Medulla oblongata (tissue), 1 donor: Measurements from ENCODE around the gene MATN4.
"Not testable (repeated sequence)": the region's sequence is repeated elsewhere in the genome, so short reads cannot be mapped to it uniquely, and the experiment has no call there.

Experiments
- DNase-seq: peaks from one replicate; pipeline ENCODE4 v3.0.0-alpha.2; 2015; ENCODE audit errors: extremely low spot score

MATN4 gene, protein sequence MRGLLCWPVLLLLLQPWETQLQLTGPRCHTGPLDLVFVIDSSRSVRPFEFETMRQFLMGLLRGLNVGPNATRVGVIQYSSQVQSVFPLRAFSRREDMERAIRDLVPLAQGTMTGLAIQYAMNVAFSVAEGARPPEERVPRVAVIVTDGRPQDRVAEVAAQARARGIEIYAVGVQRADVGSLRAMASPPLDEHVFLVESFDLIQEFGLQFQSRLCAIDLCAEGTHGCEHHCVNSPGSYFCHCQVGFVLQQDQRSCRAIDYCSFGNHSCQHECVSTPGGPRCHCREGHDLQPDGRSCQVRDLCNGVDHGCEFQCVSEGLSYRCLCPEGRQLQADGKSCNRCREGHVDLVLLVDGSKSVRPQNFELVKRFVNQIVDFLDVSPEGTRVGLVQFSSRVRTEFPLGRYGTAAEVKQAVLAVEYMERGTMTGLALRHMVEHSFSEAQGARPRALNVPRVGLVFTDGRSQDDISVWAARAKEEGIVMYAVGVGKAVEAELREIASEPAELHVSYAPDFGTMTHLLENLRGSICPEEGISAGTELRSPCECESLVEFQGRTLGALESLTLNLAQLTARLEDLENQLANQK

DNA sequence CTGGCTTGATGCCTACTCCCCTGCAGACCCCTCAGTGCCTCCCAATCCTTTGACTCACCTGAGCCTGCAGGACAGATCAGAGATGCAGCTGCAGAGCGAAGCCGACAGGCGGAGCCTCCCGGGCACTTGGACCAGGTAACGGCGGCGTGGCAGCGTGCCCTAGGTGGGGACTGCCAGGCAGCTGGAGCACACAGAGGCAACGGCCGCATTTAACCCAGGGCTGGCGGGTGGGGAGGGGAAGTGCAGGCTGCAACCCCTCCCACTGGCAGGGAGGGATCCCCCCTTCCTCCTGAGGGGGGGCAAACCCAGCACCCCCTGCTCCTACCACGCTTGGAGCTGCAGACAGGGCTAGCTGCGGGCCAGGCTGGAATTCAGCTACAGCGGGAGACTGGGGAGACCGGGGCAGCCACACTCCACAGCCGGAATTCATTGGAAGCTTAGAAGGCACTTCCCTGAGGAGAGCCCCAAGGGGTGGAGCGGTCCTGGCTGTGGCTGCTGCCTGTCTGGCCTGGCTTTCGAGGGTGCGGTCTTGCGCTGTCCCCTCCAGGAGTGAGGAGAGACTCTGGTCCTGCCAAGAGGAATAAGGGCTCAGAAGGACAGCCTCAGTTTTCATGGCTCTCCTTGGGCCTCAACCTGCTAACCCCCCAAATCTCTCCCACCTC, at the start of gene MATN4:
Gene MATN4 (minus strand): TSS at position 183 of the 662 bp plus-strand sequence. CDS start 2,717 bp downstream, outside the sequence.
- no peak for DNase-seq

DNA sequence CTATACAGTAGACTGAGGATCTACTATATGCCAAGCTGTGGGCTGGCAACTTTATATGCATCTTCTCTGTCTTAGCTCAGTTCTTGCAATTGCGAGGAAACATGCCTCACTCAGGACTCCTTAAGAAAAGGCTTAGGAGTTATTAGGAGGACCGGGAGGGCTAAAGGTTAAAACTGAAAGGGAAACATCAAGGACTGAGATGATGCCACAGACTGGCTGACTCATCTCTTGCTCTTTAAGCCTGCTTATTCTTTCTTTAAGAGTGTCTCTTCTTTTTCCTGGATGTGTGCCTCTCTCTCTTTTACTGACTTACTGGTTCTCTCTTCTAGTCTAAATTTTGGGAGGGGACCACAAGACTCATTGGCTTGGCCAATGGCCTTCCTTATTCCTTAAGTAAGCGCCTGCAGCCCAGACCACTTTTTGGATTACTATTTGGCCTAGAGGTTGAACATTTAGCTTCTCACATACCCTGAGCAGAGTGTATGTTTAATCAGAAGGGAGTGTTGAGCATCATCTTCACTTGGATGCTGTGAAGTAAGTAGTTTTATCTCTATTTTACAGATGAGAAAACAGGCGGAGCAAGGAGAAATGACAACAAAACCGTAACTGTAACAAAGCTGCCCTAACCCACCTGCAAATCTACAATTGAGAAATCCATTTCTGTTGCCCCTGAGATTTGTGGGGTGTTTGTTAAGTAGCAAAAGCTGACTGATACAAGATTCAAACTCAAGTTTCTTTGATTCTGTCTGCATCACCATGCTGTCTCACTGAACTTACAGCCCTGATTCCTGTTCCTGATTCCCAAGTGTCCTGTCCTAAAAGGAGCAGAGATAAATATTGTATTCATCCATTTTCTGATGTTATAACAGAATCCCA, 47.3 kb upstream of the MATN4 start:
- no peak for DNase-seq

DNA sequence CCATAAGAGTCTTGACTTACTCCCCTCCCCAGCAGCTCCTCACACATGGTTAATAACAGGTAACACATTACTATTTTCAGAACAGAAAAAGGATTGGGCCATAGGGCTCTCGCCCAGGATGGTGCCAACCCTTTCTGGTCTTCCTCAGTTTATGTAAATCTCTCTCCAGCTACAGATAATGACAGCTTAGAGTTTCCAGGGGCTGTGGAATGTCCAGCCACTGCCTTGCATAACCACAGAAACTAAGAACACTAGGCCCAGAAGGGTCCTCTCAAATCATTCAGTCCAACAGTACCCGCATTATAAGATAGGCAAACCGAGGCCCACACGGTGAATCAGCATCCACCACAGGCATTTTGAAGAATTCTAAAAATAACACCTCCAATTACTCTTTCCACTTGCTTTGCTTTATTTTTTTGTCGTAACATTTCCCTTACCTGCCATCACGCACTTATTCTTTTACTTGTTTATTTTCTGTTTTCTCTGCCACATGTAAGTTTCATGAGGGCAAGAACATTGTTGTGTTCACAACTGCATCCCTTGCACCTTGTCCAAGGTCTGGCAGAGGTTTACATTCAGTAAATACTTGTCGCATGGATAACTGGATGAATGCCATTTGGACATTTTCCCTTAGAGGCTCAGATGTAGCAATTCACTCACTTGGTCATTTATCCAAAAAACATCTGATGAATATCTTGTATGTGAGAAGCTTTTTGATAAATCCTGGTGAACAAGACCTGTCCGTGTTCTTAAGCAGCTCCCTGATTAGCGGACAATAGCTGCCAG, 46.5 kb upstream of the MATN4 start:
- no peak for DNase-seq

DNA sequence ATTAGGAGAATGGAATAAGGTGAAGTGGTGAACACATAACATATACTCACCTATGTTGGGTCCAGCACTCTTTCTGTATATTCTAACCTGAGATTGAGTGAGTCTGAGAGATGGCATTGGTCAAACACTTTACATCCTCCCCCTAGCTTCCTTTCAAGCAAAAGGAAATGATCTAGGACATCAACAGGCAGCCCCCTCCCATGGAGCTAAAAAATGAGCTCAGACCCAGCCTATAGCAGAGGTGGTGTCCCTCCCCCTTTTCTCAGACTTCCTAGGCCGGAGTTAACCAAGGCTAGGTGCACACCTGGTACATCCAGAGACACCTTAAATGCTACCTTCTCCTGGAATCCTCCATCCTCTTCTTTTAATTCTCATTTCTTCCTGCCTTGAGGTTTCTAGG, 45.6 kb upstream of the MATN4 start:
- DNase-seq, result no peak

DNA sequence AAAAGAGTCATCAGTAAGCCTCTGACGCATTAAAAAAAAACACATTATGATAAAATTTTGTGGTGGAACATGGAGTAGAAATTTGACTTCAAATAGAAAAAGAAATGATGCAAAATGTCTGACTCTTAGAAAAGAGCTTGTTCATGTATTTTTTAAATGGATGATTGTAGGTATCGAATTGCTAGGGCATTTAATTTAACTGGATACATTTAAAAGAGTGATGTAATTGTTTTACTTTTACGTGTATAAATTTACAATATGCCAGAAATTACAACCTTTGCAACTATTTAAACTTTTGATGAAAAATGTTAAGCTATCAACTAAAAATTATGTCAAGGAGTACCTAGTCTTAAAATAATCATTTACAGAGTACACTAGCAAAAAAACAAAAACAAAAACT, 44.6 kb upstream of the MATN4 start:
- DNase-seq, result no peak

DNA sequence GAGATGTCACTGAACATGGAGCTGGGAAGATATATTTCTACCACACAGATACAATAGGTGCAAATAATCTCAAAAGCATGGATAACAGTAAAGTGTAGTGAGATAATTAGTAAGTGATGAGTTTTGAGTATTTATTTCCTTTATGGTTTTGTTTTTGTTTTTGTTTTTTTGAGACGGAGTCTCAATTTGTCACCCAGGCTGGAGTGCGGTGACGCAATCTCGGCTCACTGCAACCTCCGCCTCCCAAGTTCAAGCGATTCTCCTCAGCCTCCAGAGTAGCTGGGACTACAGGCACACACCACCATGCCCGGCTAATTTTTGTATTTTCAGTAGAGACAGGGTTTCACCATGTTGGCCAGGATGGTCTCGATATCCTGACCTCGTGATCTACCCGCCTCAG, 42.7 kb upstream of the MATN4 start:
- not testable (repeated sequence) for DNase-seq

DNA sequence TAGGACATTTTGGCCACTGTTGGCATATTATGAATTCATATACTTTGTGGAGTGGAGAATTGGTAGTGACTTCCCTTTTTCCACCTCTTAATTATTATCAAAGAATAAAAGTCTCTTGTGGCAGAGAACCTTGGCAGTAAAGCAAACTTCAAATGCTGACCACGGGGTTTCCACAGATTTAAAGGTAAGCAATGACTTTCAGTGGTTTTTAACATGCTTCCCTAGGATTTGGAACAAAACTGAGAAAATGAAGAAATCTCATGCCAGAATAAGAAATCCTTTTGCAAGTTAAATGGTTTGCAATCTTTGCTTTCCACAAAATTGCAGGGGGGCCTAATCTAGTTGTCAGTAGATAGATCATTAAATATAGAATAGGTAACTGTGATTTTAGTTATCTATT, 42.1 kb upstream of the MATN4 start:
- no peak for DNase-seq

DNA sequence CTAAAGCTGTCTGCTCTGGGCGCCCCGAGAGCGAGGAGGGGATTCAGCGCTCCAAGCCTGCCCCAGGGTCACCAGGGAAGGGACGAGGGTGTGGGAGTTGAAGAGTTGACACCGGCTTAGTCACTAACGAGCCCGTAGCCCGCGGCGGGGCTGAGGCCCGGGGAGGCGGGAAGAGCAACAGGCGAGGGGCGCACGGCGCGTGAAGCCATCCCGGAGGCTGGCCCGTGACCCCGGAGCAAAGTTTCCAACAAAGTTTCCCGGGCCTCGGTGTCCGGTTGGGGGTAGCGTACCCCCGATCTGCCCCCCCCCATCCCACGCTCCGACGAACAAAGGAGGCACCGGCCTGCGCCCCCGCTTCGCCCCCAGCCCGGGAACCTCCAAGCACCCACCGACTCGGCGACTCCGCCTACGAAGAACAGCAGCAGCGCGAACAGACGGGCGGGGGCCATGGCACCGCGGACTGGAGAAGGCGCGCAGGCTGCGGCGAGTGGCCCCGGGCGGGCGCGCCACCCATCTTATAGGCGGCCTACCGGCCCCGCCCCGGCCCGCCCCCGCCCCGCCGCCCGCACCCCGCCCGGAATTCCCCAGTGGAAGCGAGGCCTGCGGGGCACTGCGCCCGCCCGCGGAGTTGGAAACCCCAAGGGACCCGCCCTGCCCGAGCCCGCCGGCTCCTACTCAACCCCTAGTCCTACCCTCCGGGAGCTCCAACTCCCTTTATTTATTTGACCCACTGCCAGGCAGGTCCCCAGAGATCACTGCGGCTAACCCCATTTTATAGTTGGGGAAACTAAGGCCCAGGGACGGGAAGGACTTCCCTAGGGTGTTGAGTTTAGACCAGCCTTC, 40.1 kb upstream of the MATN4 start, which contains the start of gene SDC4:
Gene SDC4 (minus strand): TSS at position 489 of the 843 bp plus-strand sequence. CDS start 40 bp downstream, at position 449.
- DNase-seq, result no peak

DNA sequence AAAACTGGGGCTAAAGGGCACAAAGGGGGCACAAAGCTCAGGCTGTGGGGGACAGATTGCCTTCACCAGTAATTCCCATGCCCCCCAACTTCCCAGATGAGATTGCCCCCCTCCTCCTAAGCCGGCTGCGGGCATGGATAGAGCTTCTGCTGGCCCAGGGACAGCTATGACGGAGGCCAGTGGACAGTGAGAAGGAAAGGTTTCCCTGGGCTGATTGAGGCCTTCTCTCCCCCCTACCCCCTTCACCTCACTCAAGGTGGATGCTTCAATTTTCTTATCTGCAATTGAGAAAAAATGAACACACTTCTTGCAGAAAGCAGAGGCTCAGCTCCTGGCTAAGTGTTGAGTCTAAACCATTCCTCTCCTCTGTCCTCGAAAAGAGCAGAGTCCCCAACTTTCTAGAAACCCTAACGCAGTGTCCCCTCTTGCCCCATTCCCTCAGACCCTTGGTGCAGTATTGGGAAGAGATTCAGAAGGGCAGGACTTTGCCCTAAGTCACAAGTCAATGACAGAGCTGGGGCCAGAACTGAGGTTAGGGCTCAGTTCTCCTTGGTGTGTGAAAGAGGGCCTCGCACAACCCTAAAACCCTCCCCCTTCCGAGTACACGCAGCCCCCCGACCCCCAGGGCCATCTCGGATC, 39.3 kb upstream of the MATN4 start:
- no peak for DNase-seq

DNA sequence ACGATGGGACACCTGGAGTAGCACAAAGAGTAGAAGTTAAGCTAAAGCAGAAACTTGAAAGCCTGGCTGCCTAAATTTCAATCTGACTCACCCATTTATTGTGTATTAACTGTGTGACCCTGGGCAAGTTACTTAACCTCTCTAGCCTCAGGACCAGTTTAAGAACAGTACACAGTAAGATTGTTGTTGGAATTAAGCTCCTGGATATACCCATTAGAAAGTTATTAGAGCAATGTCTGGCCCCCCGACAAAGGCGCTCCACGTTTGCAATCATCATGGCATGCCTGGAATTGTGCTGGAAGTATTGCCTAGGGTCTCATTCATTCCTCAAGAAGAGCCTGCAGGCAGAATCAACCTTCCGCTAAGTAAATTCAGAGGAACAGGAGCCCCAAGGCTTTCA, 38.8 kb upstream of the MATN4 start:
- no peak for DNase-seq

DNA sequence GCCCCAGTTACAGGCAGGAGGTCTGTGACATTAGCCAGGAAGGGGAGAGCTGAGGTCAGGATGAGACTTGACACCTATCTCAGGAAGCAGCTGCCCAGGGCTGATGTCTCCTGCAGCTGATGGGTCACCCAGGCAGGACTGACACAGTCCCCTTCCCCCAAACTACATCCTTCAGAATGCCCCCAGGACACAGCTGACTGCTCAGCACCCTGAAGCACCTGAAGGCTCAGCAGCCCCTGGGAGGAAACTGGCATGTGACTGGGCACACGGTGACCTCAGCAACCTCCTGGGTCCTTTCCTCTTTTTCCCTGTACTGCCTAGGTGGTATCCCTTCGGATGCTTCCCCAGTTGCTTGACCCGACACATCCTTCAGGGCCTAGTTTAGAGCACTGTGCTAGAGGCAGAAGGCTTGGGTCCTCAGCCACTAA, 38.2 kb upstream of the MATN4 start:
- DNase-seq, result no peak

DNA sequence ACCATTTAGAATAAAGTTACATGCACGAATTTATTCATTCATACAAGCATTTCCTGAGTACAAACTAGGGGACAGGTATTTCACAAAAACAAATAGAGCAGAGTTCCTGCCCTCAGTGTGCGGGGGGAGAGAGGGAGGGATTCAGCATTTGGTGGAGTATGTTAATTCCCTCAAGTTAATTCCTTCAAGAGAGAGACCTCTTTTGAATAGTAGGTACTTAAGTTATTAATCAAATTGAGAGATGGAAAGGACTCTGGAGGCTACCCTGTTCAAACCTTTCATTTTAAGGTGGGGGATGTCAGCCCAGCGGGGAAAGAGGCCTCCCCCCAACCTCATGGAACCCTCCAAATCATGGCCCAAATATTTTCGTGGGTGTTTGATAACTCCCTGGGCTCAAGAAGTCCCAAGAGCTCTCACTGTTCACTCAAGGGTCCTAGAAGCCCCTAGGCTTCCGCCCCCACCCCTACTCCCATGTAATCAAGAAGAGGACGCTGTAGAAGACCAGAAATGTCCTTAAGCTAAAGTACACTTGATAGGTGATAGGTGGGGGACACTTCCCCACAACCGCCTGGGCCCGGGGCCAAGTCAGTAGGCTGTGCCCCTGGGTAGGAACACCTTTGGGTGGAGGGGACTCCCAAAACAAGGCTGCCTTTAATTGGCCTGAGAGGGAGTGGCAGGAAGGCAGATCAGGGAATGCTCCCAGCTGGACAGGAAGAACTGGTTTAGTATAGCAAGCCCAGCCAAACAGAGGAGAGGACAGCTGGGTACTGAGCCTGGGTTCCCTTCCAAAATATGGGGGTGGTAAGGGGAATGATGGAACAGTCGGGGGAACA, 37.2 kb upstream of the MATN4 start:
- no peak for DNase-seq

DNA sequence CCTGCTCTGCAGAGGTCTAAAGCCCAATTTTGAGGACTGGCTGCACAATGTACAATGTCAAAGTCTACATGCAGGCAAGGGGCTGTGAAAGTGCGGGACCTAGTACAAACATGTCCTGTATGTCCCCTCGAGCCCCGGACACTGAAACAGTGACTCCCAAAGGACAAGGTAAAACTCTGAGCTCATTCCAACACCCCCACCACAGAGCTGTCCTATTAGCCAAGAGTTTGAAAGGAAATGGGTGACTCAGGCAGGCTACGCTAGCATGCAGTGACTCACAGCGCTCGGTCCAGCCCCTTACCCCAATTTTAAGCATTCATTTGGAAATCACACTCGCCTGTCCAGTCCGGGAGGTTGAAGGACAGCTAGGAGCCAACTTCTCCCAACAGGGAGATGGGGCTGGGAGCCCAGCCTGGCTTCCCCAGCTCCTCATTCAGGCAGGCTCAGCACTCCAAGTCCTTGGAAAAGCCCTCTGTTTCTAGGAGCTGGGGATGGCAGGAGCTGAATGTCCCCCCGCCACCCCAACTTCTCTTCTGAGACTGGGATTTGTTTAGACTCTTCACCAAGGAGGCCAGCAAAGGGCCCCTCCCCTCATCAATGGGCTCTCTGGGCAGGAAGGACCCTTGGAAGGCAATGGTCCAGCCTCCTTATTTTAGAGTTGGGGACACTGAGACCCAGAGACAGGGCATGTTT, 36.2 kb upstream of the MATN4 start:
- peak; percentile 74 for DNase-seq

DNA sequence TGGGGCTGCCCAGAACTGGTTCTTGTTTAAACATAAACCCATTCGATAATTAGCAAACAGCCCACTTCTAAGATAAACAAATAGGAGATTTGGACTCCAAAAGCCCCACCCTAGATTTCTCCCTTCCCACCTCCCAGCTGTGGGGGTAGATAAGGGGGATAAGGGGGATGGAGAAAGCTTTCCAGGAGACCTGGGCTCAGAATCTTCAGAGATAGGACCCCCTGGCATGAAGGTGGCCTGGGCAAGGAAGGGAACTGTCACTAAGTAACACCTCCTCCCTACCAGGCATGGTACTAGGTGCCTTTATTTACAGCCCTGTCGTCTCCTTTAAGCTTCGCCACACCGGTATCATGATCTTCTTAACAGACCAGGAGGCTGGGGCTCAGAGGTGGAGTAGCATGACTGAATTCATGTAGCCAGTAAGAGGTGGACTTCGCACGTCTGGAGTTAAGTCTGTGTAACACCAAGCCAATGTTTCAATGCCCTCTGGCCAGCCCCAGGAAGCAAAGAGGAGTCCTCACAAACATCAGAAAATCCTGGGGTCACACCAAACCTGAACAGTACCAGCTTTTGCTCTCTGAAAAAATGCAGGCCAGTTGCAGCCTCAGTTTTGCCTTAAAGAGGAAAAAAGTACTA, 35.6 kb upstream of the MATN4 start:
- DNase-seq, result no peak

DNA sequence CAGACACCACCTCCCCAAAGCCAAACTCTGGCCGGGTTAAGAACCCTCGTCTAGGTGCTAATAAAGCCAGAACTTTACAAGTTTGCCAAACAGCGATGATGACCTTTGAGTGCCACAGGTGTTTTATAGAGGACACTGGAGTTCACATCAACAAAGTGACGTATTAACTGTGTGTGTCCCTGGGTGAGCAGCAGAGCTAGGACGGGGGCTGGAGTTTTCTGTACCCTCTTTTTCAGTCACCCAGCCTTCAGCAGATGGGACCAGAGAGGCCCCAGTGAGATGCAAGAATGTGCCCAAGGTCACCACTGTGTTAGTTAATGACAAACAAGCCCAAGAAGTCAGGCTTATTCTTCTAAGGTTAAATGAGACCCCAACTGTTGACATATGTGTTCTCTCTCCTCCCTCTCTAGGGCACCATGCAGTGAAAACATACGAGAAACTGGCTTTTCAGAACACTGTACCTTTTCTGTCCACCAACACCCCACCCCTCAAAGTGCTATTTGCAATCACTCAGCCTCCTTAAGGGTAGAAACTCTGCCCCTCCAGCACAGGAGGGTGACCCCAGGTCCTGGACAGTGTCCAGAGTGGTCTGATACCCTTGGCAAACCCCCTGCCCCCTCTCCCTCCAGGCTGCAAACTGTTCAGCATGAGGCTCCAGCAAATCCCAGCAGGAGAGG, 34.9 kb upstream of the MATN4 start:
- no peak for DNase-seq

DNA sequence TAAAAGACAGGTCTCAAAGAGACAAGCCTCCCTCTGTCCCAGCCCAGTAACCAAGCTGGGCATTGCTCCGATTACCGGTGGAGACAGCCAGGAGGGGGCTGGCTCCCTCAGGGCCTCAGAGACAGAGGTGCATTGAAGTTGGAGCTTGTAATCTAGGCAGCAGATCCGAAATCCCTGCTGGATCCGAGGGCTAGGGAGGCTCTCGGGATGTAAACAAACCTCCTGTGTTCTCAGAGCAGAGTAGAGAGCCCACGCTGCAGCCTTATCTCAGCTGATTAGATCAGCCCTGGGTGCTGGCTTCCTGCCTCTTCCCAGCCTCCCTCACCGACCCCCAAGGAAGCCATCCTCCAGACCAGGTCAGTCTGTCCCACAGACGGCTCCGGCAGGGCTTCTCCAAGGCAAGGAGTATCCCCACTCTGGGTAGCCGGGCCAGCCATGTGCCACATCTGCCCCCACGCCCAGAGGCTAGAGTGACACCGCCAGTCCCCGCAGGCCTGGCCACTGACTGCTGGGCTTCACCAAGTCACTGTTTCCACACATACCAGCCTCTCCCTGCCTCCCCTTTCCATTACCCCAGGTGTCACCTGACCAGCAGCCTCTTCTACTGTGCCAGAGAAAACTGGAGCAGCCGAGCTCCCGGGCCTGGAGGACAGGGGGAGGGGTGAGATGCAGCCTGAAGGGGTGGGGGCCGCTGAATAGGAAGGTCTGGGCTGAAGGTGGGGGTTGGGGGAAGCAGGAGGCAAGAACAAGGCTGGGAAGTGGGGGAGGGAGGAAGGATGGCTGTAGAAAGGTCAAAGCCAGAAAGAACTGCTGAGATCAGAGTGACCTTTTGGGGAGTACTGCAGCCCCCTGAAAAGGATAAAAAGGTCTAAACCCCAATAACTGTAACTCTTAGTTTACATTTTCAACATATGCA, 34.1 kb upstream of the MATN4 start:
- peak; percentile 84 for DNase-seq
